ENCODE results near the gene ITK. TPM values are rescaled to one million over a fixed set of nuclear protein-coding genes. Genes with fewer than 3 reads are reported as not detected.

Gene ITK
- total RNA-seq, 4 donors from 2014 or later, result 0.12 to 2.2 (median 0.35) TPM

DNA sequence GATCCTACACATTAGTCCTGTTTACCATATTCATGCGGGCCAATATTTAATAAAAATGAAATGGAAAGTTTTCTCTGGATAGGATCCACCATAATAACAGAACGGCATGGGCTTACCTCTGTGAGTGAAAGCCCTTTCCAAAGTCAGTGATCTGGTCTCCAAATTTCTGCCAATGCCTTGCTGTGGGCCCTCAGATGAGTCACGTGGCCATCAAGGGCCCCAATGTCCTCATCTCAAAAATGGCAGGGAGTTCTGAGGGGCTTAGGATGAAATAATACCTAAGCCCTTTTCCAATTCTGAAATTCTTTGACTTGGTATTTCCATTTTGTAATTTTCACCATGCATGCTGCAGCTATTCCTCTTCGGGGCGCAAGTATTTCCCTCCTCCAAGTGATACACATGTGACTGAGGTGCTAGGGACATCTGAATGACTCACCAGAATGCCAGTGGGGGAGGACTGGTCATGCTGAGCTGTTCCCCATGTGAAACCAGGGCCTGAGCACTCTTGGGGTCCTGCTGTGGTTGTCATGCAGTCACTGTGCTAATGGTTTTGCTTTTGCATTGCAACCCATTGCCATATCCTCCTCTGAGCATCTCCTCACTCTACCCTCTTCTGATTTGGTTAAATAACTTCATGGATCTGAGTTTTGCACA lies 35.0 kb downstream of the ITK start:
- intact Hi-C loops (cut with DNase I; ENCODE audit: low total_unique reads), result no loop called here
- in situ Hi-C loops (cut with MboI; ENCODE audit: low sequenced_read_pairs in 4 of 4), result no loop called here

GRCh38 chr5:157216391-157217142 lies 35.9 kb downstream of the ITK start:
- ATAC-seq (no peak), DNase-seq (no peak)
- no peak overlapping the region for H3K27ac ChIP-seq

More for the DNA sequence above, 35.0 kb downstream of the ITK start:
- TF ChIP-seq, protein P1, sequence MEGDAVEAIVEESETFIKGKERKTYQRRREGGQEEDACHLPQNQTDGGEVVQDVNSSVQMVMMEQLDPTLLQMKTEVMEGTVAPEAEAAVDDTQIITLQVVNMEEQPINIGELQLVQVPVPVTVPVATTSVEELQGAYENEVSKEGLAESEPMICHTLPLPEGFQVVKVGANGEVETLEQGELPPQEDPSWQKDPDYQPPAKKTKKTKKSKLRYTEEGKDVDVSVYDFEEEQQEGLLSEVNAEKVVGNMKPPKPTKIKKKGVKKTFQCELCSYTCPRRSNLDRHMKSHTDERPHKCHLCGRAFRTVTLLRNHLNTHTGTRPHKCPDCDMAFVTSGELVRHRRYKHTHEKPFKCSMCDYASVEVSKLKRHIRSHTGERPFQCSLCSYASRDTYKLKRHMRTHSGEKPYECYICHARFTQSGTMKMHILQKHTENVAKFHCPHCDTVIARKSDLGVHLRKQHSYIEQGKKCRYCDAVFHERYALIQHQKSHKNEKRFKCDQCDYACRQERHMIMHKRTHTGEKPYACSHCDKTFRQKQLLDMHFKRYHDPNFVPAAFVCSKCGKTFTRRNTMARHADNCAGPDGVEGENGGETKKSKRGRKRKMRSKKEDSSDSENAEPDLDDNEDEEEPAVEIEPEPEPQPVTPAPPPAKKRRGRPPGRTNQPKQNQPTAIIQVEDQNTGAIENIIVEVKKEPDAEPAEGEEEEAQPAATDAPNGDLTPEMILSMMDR (IDR thresholded peaks at IDR 0.05 in 4 of 5, conservative IDR thresholded peaks at IDR 0.05 in 1 of 5), result no peak
- no peak for TF ChIP-seq POLR2A (IDR thresholded peaks at IDR 0.05)
- Histone ChIP-seq H3K27ac (no peak overlapping the region), H3K4me1 (no peaks in the 10 kb centered on the region), H3K36me3 (no peaks in the 10 kb centered on the region), H3K9me3 (no peaks in the 10 kb centered on the region), H3K27me3 (no peaks in the 10 kb centered on the region), H3K4me3 (no peak overlapping the region)
- DNase-seq (no peak), ATAC-seq (no peak)

GRCh38 chr5:157217289-157218024 lies 36.8 kb downstream of the ITK start:
- H3K4me3 ChIP-seq, result no peak overlapping the region
- DNase-seq (no peak), ATAC-seq (no peak)
- no peak for TF ChIP-seq POLR2A (IDR thresholded peaks at IDR 0.05)
- TF ChIP-seq, protein P1 (IDR thresholded peaks at IDR 0.05 in 4 of 5, conservative IDR thresholded peaks at IDR 0.05 in 1 of 5), result no peak
- H3K9me3 ChIP-seq, result no peaks in the 10 kb centered on the region
- intact Hi-C loops (cut with DNase I; ENCODE audit: low total_unique reads), result no loop called here
- H3K27ac ChIP-seq, result no peak overlapping the region
- H3K4me1 ChIP-seq, result no peaks in the 10 kb centered on the region
- in situ Hi-C loops (cut with MboI; ENCODE audit: low sequenced_read_pairs in 4 of 4), result no loop called here
- no peaks in the 10 kb centered on the region for H3K36me3 ChIP-seq
- H3K27me3 ChIP-seq, result no peaks in the 10 kb centered on the region

More at GRCh38 chr5:157216391-157217142, 35.9 kb downstream of the ITK start:
- in situ Hi-C loops (cut with MboI; ENCODE audit: low sequenced_read_pairs in 4 of 4), result no loop called here
- Histone ChIP-seq H3K27me3 (no peaks in the 10 kb centered on the region), H3K36me3 (no peaks in the 10 kb centered on the region), H3K4me1 (no peaks in the 10 kb centered on the region), H3K4me3 (no peak overlapping the region), H3K9me3 (no peaks in the 10 kb centered on the region)
- TF ChIP-seq, protein P1 (IDR thresholded peaks at IDR 0.05 in 4 of 5, conservative IDR thresholded peaks at IDR 0.05 in 1 of 5), result no peak
- no peak for TF ChIP-seq POLR2A (IDR thresholded peaks at IDR 0.05)
- intact Hi-C loops (cut with DNase I; ENCODE audit: low total_unique reads), result no loop called here

- DNase-seq, result no peak
- intact Hi-C loops (cut with DNase I; ENCODE audit: low total_unique reads), result no loop called here
- Histone ChIP-seq H3K36me3 (no peaks in the 10 kb centered on the region), H3K27me3 (no peaks in the 10 kb centered on the region), H3K27ac (no peak overlapping the region), H3K4me1 (no peaks in the 10 kb centered on the region), H3K4me3 (no peak overlapping the region), H3K9me3 (no peaks in the 10 kb centered on the region)
- in situ Hi-C loops (cut with MboI; ENCODE audit: low sequenced_read_pairs in 4 of 4), result no loop called here
- no peak for ATAC-seq
- TF ChIP-seq POLR2A (IDR thresholded peaks at IDR 0.05), result no peak
- TF ChIP-seq, protein P1 (IDR thresholded peaks at IDR 0.05 in 4 of 5, conservative IDR thresholded peaks at IDR 0.05 in 1 of 5), result no peak
Observed at GRCh38 chr5:157219491-157220271, 39.0 kb downstream of the ITK start.
